ENCODE results near the gene PLCD1. TPM values are rescaled to one million over a fixed set of nuclear protein-coding genes. Genes with fewer than 3 reads are reported as not detected.

PLCD1 gene
- total RNA-seq, 2 experiments from 2014 or later: 6.2 to 8.2 TPM

DNA sequence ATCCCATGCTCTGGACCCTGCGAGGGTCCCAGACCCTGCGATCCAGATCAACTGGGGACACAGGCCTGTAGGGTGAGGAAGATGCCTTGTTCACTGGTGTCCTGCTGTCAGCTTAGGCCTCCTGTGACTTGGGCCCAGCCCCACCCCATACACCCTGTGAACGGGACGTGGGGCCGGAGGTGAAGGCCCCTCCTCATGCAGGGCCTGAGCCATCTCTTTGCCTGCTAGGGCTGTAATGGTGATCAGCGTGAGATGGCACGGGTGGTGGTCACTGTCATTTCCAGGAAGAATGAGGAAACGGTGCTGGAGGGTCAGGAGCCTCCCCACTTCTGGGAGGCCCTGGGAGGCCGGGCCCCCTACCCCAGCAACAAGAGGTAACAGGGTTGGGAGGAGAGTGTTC, 26.5 kb downstream of the PLCD1 start:
- intact Hi-C loops (cut with micrococcal nuclease): no loop called here
- H3K27me3 Mint-ChIP-seq: no peaks in the 10 kb centered on the region
- no peak overlapping the region for H3K4me3 Mint-ChIP-seq
- peak overlapping the region; percentile 58 for H3K27ac Mint-ChIP-seq
- H3K36me3 Mint-ChIP-seq (ENCODE audit: low read depth): peaks cover 25% of the 10 kb centered on the region
- no peak for DNase-seq
- no peak for ATAC-seq
- no peaks in the 10 kb centered on the region for H3K9me3 Mint-ChIP-seq
- peaks cover 31% of the 10 kb centered on the region for H3K4me1 Mint-ChIP-seq (ENCODE audit: low read depth)
- CTCF ChIA-PET: interaction anchor here (1.0 to 4.1 kb wide), 8 partner anchors 18 to 147 kb away, joined by 3 to 35 read pairs (median 7); no protein-coding TSS in a partner anchor
- POLR2A ChIA-PET: interaction anchor here (1.2 kb wide), 1 partner anchor 36 kb away, joined by 4 read pairs; the partner anchor contains the start of gene DLEC1
- TF ChIP-seq, protein P1, sequence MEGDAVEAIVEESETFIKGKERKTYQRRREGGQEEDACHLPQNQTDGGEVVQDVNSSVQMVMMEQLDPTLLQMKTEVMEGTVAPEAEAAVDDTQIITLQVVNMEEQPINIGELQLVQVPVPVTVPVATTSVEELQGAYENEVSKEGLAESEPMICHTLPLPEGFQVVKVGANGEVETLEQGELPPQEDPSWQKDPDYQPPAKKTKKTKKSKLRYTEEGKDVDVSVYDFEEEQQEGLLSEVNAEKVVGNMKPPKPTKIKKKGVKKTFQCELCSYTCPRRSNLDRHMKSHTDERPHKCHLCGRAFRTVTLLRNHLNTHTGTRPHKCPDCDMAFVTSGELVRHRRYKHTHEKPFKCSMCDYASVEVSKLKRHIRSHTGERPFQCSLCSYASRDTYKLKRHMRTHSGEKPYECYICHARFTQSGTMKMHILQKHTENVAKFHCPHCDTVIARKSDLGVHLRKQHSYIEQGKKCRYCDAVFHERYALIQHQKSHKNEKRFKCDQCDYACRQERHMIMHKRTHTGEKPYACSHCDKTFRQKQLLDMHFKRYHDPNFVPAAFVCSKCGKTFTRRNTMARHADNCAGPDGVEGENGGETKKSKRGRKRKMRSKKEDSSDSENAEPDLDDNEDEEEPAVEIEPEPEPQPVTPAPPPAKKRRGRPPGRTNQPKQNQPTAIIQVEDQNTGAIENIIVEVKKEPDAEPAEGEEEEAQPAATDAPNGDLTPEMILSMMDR (IDR thresholded peaks at IDR 0.05): no peak

DNA sequence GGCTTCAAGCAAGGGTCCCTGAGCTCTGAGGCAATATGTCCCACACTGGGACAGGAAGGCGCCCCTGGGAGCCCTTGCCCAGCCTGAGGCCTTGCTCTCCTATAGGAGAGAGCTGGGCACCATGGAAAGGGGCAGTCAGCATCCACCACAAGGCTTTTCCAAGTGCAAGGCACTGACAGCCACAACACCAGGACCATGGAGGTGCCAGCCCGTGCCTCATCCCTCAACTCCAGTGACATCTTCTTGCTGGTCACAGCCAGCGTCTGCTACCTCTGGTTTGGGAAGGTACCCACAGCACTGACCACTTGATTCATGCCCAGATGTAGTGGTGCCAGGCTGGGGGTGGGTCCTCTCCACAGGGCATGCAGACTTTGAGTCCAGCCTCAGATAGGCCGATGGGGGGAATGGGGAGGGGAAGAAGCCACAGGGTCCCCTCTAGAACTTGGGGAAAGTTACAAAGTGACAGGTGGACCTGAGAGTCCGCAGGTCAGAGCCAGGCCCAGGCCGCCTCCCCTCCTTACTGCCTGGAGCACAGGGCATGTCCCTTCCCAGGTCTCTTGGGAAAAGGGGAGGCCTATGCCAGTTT, 27.1 kb downstream of the PLCD1 start:
- Mint-ChIP-seq H3K4me3 (no peak overlapping the region), H3K4me1 (ENCODE audit: low read depth) (peaks cover 34% of the 10 kb centered on the region), H3K27ac (no peak overlapping the region), H3K9me3 (no peaks in the 10 kb centered on the region), H3K36me3 (ENCODE audit: low read depth) (peaks cover 25% of the 10 kb centered on the region), H3K27me3 (no peaks in the 10 kb centered on the region)
- ATAC-seq (no peak), DNase-seq (no peak)
- intact Hi-C loops (cut with micrococcal nuclease): no loop called here
- CTCF ChIA-PET: interaction anchor here (3.3 to 4.1 kb wide), 2 partner anchors 19 to 28 kb away, joined by 21 to 35 read pairs; no protein-coding TSS in a partner anchor
- POLR2A ChIA-PET: interaction anchor here (2.2 kb wide), 1 partner anchor 8 kb away, joined by 8 read pairs; no protein-coding TSS in a partner anchor
- TF ChIP-seq, protein P1 (IDR thresholded peaks at IDR 0.05): no peak

DNA sequence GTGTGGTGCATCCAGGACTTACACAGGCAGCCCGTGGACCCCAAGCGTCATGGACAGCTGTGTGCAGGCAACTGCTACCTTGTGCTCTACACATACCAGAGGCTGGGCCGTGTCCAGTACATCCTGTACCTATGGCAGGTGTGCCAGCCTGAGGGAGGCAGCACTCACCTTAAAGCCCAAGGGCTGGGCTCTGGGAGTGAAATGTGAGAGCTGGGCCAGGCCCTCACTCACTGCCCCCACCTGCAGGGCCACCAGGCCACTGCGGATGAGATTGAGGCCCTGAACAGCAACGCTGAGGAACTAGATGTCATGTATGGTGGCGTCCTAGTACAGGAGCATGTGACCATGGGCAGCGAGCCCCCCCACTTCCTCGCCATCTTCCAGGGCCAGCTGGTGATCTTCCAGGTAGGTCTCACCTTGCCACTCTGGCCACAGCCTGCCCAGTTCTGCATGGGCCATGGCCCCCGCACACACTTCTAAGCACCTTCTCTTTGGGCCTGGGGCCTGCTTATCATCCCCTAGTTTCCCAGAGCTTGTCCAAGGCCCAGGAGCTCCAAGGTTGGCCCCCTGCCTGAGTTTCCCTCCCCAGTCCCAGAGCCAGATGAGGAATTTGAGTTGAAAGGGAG, 27.9 kb downstream of the PLCD1 start:
- ChIA-PET POLR2A (interaction anchor here (0.6 to 2.2 kb wide), 4 partner anchors 9 to 212 kb away, joined by 3 to 8 read pairs (median 3); partner anchors contain the start of gene PLCD1), CTCF (interaction anchor here (0.5 to 4.1 kb wide), 3 partner anchors 20 to 702 kb away, joined by 5 to 35 read pairs (median 21); no protein-coding TSS in a partner anchor)
- DNase-seq (no peak), ATAC-seq (no peak)
- no peaks in the 10 kb centered on the region for H3K9me3 Mint-ChIP-seq
- H3K27me3 Mint-ChIP-seq: no peaks in the 10 kb centered on the region
- H3K36me3 Mint-ChIP-seq (ENCODE audit: low read depth): peaks cover 32% of the 10 kb centered on the region
- H3K27ac Mint-ChIP-seq: no peak overlapping the region
- no peak overlapping the region for H3K4me3 Mint-ChIP-seq
- intact Hi-C loops (cut with micrococcal nuclease): no loop called here
- TF ChIP-seq, protein P1 (IDR thresholded peaks at IDR 0.05): no peak
- peaks cover 42% of the 10 kb centered on the region for H3K4me1 Mint-ChIP-seq (ENCODE audit: low read depth)

DNA sequence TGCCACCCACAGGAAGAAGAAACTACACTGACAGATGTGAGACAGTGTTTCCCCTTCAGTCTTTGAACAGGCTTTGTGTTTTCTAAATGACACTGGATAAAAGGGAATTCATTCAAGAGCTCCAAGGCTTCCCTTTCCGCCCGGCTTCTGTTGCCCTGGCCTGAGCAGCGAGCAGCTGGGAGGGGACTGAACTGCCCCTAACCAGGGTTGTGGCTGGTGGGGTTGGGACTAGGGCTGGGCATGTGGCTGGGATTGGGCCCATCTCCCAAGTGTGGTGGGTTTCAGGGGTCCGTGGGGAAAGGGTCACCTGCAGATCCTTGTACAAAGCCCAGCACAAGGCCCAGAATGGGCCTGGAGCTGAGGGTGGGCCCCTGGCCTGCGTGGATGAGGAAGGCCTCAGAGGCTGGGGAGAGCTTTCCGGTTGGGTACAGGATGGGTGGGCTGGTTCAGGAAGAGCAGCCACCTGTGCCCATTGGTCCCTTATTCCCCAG, 28.4 kb downstream of the PLCD1 start:
- H3K36me3 Mint-ChIP-seq (ENCODE audit: low read depth): peaks cover 38% of the 10 kb centered on the region
- ChIA-PET POLR2A (interaction anchor here (0.6 to 2.2 kb wide), 4 partner anchors 10 to 212 kb away, joined by 3 to 8 read pairs (median 3); partner anchors contain the start of gene PLCD1), CTCF (interaction anchor here (0.5 to 4.1 kb wide), 3 partner anchors 20 to 701 kb away, joined by 5 to 35 read pairs (median 21); no protein-coding TSS in a partner anchor)
- no peak for DNase-seq
- H3K4me3 Mint-ChIP-seq: no peak overlapping the region
- TF ChIP-seq, protein P1 (IDR thresholded peaks at IDR 0.05): no peak
- no peaks in the 10 kb centered on the region for H3K9me3 Mint-ChIP-seq
- peaks cover 48% of the 10 kb centered on the region for H3K4me1 Mint-ChIP-seq (ENCODE audit: low read depth)
- no peak overlapping the region for H3K27ac Mint-ChIP-seq
- intact Hi-C loops (cut with micrococcal nuclease): no loop called here
- H3K27me3 Mint-ChIP-seq: no peaks in the 10 kb centered on the region
- ATAC-seq: no peak
